ENCODE data around the gene HOXD11.

HOXD11 gene

DNA sequence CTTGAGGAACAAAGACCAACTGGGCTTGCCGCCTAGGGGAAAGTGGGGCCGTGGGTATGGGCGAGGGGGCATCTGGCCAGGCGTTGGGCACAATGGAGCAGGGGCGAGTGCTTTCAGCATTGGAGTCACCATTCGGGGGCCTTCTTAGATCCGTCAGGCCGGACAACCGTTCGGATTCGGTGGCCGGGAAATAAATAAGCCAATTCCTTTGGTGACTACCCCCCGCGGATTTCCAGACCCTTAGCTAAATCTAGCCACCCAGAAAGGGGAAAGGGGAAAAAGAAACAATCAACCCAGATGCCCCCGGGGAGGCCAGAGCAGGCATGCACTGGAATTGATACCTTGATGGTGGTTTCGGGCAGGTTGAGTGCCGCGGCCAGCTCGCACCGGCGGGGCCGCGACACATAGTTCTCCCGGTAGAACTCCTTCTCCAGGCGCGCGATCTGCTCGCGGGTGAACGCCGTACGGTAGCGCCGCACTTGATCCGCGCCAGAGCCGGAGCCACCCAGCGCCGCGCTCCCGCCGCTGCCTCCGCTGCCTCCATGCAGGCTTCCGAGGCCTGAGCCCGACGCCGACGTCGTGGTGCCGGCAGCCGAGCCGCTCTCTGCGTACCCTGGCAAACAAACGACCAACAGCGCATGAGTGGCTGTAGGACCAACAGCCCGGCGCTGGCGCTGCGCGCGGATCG, 25.1 kb upstream of the HOXD11 start:
- DNase-seq = no peak

DNA sequence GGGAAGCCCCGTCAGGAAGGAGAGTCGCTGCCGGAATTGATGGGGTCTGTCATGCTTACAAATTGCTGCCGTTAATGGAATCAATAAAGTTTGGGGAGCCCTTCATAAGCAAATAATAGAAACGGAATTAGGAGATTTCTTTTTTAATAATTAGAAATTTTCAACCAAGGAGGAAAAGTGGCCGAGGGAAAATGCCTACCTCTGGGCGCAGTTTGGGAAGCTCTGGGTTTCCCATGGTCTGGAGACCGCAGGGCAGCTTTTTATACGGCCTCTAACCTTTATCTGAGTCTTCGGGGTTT, 24.6 kb upstream of the HOXD11 start:
- DNase-seq = no peak

DNA sequence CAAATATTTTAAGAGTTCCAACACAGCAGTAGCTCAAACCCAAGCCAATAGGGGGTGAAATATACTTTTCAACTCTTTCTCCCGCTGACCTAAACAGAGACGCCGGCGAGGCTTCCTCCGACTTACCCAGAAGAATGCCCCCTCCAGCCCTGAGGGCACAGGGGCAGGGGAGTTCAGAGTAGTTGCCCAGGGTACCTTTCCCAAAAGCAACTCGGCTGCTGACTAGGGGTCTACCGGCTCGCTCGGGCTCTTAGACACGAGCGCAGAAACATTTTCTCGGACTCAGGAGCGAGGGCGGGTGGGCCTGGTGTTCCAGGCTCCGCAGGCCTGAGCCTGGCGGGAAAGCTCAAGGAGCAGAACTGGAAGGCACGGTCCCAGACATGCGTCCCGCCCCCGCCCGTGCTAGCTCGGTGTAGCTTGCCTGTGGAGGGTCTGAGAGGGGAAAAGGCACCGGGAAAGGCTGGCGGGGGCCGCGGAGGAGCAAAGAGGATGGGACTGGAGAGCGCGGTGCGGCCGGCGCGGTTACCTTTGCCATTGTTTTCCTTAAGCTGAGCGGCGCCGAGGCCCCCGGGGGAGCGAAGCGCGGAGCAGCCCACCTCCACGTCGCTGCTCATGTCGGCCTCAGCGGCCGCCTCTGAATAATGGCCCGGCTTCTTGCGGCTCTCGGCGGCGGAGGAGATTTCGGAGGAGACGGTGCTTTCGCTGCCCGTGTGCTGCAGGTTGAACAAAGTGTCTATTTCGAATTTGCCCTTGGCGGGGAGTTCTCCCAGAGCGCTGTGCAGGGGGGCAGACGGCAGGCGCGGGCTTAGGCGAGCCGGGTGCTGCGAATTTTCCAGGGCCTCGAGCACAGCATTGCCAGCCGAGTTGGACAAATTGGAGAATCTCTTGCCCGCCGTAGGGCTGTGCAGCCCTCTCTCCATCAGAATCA, 24.0 kb upstream of the HOXD11 start:
- no peak for DNase-seq

DNA sequence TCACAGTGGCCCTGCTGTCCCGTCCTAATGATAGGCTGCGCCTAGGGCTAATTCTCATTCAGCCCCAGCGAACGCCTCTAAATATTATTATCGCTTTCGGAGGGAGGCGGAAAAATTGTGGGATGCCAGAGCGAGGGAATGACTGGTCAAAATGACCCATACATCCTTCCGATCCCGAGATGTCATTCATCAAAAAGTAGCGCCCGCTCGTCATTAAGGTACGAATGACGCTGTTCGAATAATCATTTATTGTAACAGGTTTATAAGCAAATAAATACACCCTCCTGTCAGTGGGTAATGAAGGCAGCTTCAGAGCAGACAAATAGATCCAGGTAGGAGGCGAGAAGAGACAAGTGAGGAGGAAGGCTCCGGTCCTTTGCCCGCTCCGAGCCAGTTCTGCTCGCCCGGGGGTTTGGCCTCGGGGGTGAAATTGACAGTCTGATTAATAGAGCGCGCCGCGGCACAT, 23.3 kb upstream of the HOXD11 start, which contains the start of gene EVX2:
Gene EVX2, minus strand, starts transcription at position 167 of the 466 bp plus-strand sequence. CDS start 186 bp downstream, outside the sequence.
- DNase-seq = no peak

DNA sequence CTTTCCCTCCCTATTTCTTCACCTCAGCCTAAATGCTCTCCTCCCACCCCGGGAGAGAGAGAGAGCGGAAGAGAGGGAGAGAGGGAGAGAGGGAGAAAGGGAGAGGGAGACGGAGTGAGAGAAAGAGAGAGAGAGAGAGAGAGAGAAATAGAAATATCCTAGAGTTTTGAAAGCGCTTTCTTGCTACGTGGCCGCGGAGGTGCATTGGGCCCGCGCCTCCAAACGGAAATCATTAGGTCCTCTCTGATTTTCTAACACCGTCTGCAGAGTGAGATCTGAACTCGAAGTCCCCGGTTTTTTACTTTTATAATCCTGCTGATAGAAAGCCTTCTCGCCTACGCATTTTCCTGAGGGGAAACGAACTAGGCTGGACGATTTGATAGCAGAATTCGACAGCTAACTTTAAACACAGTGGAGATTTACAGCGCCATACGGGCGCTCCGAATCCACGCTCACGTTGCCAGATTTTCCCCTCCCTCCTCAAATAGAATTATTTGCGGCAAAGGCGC, 22.4 kb upstream of the HOXD11 start:
- no peak for DNase-seq

DNA sequence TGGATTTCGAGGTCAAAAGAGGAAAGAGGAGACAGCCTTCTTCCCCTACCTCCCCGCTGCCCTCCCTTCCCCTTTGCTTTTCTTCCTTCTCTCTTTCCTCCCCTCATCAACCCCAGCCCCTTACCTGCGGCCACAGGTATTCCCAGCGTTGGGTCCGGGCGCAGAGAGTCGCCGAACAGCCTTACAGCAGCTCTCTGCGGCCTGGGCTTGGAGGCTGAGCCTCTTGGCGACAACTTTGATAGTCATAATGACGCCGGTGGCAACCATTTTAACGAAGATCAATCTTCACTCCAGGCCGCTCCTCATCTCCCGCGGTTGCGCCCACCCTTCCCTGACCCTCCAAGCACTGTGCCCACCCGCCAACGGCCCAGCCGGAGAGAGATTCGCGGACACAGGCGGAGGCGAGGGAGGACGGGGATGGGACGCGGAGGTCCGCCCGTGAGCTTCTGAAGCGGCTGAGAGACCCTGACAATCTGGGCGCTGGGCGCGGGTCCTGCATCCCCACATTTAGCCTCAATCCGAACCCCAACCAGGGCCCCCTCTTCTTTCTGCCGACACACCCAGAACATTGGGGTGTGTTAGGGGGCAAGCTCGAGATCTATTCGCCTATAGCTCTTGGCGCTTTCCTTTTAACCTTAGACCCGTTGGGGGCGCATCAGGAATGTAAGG, 21.8 kb upstream of the HOXD11 start:
- no peak for DNase-seq

DNA sequence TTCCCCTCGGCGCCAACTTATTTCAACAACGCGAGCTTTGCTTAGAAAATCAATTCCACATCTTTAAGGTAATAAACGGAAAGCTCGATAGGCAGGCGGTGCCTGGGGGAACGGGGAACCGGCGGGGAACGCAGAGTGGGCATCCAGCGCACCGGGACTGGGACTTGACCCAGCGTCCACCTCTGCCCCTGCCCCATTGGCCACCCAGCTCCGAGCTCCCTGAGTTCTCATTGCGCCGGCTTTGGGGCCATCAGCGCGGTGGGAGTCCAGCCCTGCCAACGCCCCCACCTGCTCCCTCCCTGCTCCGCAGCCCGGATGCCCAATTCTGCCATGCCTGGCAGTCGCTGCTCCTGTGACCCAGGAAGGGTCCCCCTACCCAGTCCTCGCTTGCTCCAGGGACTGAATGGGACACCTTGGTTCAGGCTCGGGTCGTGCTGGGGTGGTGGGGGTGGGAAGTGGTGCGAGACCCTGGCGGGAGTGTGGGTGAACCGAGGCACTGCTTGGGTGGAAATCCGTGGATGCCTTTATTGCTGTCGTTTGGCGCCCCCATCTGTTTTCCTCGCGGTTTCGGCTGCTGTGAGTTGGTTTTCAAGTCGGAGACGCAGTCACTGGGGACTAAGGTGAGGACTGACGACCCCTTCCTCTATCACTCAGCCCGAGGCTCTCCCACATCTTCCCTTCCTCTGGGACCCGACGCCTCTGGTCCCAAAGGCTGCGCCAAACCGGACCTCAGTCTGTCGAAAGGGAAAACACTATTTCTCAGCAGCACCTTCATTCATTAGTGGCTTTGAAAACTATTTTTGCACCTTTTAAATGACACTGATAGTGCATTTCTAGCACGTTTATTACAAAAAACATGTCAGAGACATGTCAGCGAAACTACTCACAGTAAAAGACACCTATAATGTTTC, 21.0 kb upstream of the HOXD11 start:
- DNase-seq = no peak

DNA sequence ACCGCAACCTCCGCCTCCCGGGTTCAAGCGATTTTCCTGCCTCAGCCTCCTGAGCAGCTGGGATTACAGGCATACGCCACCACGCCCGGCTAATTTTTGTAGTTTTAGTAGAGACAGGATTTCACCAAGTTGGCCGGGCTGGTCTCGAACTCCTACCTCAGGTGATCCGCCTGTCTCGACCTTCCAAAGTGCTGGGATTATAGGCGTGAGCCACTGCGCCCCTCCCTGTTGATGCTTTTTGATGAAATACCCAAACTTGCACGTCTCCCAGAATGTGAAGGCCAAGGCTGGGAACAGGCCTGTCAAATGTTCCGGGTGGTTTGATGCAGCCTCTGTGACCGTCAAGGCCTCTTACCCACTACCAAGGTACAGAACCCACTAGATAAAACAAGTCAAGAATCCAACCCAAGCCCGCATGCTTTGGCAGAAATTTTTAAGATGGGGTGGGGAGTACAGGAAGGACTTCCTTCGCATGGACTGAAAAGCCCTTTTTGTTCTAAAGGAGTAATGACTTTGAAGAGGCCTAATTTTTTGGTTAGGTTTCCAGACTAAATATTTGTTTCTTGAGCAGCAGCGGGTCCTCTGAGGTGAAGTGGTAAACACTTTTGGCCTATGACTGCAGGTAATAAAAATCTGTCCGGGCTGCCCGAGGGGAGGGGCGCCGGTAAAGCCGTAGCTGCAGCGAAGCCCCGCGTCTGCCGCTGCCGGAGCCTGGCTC, 19.6 kb upstream of the HOXD11 start:
- no peak for DNase-seq

DNA sequence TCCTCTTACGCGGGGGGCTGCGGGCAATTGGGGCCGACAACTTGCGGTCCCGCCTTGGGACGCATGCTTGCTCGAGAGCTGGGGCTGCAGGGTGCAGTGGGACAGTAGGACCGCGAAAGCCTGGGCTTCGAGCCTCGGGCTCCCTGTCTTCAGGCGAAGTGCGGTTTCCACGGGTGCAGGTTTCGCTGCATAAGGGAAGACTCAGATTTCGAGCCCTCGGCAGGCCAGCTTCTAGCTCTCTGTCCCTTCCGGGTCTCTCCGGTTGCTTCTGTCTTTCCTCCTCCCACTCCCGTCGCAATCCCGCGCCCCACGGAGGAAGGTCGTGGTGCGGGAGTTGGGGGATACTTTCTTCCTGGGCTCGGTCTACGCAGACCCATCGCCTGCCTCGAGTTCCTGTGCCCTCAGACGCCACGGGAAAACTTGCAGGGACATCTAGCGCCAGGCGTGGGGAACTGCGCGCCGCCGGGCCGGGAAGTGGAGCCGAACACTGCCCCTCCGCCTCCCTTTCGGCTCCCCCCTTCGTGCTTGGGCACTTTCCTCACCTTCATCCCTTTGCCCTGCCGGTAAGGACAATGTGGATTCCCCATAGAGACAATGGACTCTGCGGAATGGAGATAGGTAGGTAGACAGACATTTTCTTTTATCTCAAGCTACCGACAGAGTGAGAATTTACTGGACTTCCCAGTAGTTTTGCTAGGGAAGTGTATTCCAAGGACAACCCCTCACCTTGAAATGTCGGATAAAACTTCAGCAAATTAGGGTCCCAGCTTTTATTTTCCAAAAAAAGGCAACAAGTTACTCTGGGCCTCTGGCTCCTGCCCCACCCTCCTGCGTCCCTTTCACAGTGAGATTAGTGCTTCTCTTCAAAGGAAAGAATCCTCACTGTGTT, 18.8 kb upstream of the HOXD11 start:
- no peak for DNase-seq

DNA sequence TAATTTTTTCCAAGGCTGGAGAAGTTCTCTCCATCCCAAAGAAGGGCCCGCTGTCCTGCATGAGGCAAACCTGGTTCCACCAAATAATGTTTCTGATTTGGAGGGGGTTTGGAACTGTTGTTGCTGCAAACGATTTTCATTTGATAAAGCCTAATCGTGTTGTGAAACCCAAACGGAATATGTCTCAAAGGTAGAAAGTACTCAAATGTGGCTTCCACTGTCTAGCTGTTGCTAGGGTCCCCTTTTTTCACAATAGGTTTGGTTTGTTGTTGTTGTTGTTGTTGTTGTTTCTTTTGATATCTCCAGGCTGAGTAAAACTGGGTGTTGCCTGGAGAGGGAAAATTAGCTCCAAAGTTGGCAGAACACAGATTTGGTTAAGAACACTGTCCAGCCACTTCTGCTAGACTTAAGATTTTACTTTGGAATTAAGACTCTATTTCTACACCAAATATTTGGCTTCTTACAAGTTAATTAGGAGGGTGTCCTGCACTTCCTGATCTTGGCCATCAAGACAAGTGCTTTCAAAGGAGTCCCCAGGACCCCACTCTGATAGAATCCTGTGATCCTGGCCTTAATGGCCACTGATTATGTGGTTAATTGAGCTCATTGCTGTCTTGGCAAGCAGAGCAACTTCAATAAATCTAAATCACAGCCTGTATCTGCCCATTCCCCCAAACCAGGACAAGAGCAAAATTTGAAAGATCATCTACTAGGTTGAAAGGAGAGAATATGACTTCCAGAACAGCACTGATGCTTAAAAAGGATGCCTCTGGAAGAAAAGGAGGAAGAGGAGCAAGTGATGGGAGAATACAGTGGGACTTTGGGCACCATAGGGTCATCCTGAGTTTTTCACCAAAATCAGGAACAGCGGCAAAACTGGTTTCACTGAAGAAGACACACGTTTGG, 17.9 kb upstream of the HOXD11 start:
- no peak for DNase-seq

DNA sequence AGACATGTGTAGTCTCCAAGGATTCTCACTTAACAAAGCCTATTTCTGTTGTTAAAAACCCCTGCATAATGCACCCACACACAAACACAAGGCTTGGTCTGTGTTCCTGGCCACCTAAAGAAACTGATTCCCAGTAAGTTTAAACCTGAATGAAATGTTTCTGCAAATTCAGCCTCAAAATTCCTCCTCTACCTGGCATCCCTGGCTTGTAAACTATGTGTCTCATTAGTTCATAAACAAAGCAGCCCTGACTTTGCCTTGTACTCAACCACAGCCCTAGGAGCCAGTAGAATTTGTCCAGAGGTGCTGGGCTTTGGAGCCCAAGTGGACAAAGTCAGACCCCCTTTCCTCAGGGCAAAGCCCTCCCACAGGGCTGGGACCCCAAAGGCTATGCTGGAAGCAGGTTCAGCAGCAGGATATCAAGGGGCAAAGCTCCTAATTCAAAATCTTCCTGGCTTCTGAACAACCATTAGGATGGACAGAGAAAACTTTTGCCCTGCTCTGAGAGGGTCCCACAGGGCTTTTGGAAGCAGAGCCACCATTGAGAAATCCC, 17.2 kb upstream of the HOXD11 start:
- DNase-seq = no peak

DNA sequence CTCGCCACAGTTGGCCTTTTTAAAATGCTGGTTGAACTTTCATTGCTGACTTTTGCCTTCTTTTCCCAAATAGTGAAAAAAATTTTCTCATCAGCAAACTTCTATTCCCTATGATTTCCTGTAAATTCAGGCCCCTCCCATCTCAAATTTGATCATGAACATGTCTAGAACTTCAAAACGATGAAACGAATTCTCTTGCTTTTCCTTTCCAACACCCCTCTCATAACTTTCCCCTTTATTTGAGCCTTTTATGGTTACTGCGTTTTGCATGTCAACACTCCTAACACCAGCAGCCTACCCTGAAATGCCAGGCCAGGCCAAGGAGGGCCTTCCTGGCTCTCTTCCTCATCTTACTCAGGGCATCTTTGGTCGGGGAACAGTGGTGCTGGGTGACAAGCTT, 16.2 kb upstream of the HOXD11 start:
- no peak for DNase-seq

DNA sequence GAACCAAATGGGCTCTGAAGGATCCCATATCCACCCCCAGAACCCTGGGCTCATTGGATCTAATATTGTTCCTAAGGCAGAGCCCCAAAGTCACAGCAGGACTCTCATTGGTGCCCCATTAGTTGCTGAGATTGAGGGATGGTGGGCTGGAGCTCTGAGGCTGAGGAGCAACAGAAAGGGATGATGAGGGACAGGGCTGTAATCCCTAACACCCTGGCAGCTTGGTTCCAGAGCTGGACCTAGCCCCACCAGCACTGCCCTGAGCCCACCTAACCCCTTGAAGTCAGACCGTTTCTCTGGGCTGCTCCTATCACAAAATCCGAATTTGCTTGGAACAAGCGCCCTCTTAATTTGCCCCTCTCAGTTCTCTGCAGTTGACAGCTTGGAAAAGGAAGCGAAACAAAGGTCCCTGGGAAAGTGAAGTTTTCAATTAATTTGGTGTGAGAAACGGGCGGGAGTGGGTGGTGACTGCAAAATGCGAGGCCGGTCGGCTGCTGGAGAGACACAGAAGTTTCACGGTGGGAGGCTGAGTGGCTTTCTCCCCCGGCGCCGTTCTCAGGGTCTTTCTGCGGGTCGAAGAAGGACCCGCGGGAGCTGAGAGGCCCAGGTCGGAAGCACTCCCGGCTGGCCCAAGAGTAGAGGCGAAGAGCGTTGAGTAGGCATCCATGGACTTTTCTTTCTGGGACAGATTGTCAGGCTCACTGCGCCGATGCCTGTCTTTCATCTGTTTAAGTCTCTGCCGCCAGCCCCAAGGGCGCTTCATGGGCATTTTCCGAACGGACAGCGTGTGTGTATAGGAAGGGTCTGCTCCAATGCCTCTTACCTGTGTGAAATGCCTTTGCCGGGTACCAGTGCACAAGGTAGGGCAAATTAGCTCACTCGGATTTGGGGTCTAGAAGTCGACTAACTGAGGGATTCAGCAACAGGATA, 15.5 kb upstream of the HOXD11 start:
- no peak for DNase-seq

DNA sequence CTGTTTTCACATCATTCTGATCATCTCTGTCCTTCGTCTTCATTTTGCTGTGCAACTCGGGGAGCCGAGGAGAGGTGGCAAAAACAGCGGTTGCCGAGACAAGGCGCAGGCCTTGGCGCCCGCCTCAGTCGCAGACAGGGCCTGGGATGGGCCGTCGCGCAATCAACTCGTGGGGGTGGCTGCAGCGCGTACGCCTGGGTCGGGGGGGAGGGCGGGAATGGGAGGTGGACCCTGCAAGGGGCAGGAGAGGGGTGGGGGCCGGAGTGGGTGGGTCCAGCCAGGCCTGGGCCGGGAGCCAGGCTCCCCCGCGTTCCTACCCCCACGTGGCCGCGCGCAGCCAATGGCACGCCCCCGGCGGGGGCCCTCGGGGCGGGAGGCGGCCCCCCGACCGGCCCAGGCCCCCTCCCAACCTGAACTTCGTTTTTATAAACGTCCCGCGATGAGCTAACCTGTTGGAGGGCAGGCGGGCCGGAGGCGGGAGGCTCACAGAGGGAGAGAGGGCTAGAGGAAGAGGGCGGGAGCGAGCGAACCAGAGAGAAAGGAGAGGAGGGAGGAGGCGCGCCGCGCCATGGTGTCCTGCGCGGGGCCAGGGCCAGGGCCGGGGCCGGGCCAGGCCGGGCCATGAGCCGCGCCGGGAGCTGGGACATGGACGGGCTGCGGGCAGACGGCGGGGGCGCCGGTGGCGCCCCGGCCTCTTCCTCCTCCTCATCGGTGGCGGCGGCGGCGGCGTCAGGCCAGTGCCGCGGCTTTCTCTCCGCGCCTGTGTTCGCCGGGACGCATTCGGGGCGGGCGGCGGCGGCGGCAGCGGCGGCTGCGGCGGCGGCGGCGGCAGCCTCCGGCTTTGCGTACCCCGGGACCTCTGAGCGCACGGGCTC, 14.6 kb upstream of the HOXD11 start, which contains the start of gene HOXD13:
Gene HOXD13, plus strand, starts transcription at position 452 of the 875 bp plus-strand sequence. Its CDS starts 170 bp downstream, at position 622.
- DNase-seq = no peak

DNA sequence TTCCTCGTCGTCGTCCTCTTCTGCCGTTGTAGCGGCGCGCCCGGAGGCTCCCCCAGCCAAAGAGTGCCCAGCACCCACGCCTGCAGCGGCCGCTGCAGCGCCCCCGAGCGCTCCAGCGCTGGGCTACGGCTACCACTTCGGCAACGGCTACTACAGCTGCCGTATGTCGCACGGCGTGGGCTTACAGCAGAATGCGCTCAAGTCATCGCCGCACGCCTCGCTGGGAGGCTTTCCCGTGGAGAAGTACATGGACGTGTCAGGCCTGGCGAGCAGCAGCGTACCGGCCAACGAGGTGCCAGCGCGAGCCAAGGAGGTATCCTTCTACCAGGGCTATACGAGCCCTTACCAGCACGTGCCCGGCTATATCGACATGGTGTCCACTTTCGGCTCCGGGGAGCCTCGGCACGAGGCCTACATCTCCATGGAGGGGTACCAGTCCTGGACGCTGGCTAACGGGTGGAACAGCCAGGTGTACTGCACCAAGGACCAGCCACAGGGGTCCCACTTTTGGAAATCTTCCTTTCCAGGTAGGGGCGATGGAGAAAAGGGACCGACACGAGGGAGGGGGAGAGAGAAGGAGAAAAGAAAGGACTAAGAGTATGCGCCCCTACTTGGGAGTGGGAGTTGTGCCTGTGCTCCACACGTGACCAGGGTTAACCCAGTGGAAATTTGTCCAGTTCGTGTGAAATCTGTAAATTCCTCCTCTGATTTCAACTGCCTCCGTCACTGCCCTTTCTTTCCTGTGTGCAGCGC, 13.8 kb upstream of the HOXD11 start:
- no peak for DNase-seq

DNA sequence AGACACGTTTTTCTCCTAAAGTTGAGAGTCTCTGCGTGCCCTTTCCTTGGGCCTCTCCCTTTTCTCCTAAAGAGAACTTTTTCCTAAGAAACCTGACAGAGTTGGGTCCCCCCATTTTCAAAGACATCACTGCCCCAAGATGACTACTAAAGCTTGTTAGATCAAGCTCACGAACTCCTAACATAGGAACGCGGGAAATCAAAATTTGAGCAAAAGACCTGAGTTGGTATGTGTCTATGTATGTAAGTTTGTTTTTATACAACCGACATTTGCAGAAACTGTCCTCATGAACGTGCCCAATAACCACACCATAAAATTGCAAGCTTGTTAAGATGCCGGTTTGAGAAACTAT, 13.2 kb upstream of the HOXD11 start:
- DNase-seq = no peak

Data from T-helper 2 cell (primary cell).